ENCODE results near the gene RNLS.

The RNLS gene

GRCh38 chr10:88424881-88425280, 158.2 kb downstream of the RNLS start:
- DNase-seq = no peak
- Histone ChIP-seq H3K27ac (ENCODE audit: insufficient read depth, low read length, poor library complexity, severe bottlenecking) (no peak overlapping the region), H3K9me3 (ENCODE audit: control insufficient read depth, low read length) (no peaks in the 10 kb centered on the region), H3K36me3 (ENCODE audit: control insufficient read depth, insufficient read depth, low read length) (no peaks in the 10 kb centered on the region), H3K4me1 (ENCODE audit: control insufficient read depth, insufficient read depth, low read length, poor library complexity, severe bottlenecking) (no peaks in the 10 kb centered on the region), H3K27me3 (replicated peaks; ENCODE audit: control insufficient read depth, insufficient read depth, low read length, poor library complexity, severe bottlenecking) (no peaks in the 10 kb centered on the region), H3K4me3 (ENCODE audit: insufficient read depth, low read depth, low read length, poor library complexity, severe bottlenecking) (no peak overlapping the region)

- no peak for DNase-seq
- Histone ChIP-seq H3K27me3 (replicated peaks; ENCODE audit: control insufficient read depth, insufficient read depth, low read length, poor library complexity, severe bottlenecking) (no peaks in the 10 kb centered on the region), H3K4me1 (ENCODE audit: control insufficient read depth, insufficient read depth, low read length, poor library complexity, severe bottlenecking) (no peaks in the 10 kb centered on the region), H3K4me3 (ENCODE audit: insufficient read depth, low read depth, low read length, poor library complexity, severe bottlenecking) (no peak overlapping the region), H3K27ac (ENCODE audit: insufficient read depth, low read length, poor library complexity, severe bottlenecking) (no peak overlapping the region), H3K36me3 (ENCODE audit: control insufficient read depth, insufficient read depth, low read length) (no peaks in the 10 kb centered on the region), H3K9me3 (ENCODE audit: control insufficient read depth, low read length) (no peaks in the 10 kb centered on the region)
These were observed 159.4 kb downstream of the RNLS start for GRCh38 chr10:88423732-88424131.

GRCh38 chr10:88421590-88421989, 161.5 kb downstream of the RNLS start:
- no peak overlapping the region for H3K4me3 ChIP-seq (ENCODE audit: insufficient read depth, low read depth, low read length, poor library complexity, severe bottlenecking)
- DNase-seq = no peak
- no peaks in the 10 kb centered on the region for H3K9me3 ChIP-seq (ENCODE audit: control insufficient read depth, low read length)
- no peaks in the 10 kb centered on the region for H3K27me3 ChIP-seq (replicated peaks; ENCODE audit: control insufficient read depth, insufficient read depth, low read length, poor library complexity, severe bottlenecking)
- H3K27ac ChIP-seq (ENCODE audit: insufficient read depth, low read length, poor library complexity, severe bottlenecking) = no peak overlapping the region
- H3K36me3 ChIP-seq (ENCODE audit: control insufficient read depth, insufficient read depth, low read length) = no peaks in the 10 kb centered on the region
- H3K4me1 ChIP-seq (ENCODE audit: control insufficient read depth, insufficient read depth, low read length, poor library complexity, severe bottlenecking) = no peaks in the 10 kb centered on the region

GRCh38 chr10:88418871-88419270, 164.2 kb downstream of the RNLS start:
- Histone ChIP-seq H3K36me3 (ENCODE audit: control insufficient read depth, insufficient read depth, low read length) (no peaks in the 10 kb centered on the region), H3K27me3 (replicated peaks; ENCODE audit: control insufficient read depth, insufficient read depth, low read length, poor library complexity, severe bottlenecking) (no peaks in the 10 kb centered on the region), H3K27ac (ENCODE audit: insufficient read depth, low read length, poor library complexity, severe bottlenecking) (no peak overlapping the region), H3K9me3 (ENCODE audit: control insufficient read depth, low read length) (no peaks in the 10 kb centered on the region), H3K4me1 (ENCODE audit: control insufficient read depth, insufficient read depth, low read length, poor library complexity, severe bottlenecking) (no peaks in the 10 kb centered on the region), H3K4me3 (ENCODE audit: insufficient read depth, low read depth, low read length, poor library complexity, severe bottlenecking) (no peak overlapping the region)
- DNase-seq = no peak

GRCh38 chr10:88417387-88418030, 165.6 kb downstream of the RNLS start:
- H3K4me1 ChIP-seq (ENCODE audit: control insufficient read depth, insufficient read depth, low read length, poor library complexity, severe bottlenecking) = no peaks in the 10 kb centered on the region
- no peaks in the 10 kb centered on the region for H3K27me3 ChIP-seq (replicated peaks; ENCODE audit: control insufficient read depth, insufficient read depth, low read length, poor library complexity, severe bottlenecking)
- DNase-seq = no peak
- no peaks in the 10 kb centered on the region for H3K9me3 ChIP-seq (ENCODE audit: control insufficient read depth, low read length)
- no peak overlapping the region for H3K27ac ChIP-seq (ENCODE audit: insufficient read depth, low read length, poor library complexity, severe bottlenecking)
- no peaks in the 10 kb centered on the region for H3K36me3 ChIP-seq (ENCODE audit: control insufficient read depth, insufficient read depth, low read length)
- no peak overlapping the region for H3K4me3 ChIP-seq (ENCODE audit: insufficient read depth, low read depth, low read length, poor library complexity, severe bottlenecking)

- H3K36me3 ChIP-seq (ENCODE audit: control insufficient read depth, insufficient read depth, low read length) = no peaks in the 10 kb centered on the region
- H3K27ac ChIP-seq (ENCODE audit: insufficient read depth, low read length, poor library complexity, severe bottlenecking) = no peak overlapping the region
- no peaks in the 10 kb centered on the region for H3K9me3 ChIP-seq (ENCODE audit: control insufficient read depth, low read length)
- no peaks in the 10 kb centered on the region for H3K27me3 ChIP-seq (replicated peaks; ENCODE audit: control insufficient read depth, insufficient read depth, low read length, poor library complexity, severe bottlenecking)
- DNase-seq = no peak
- no peaks in the 10 kb centered on the region for H3K4me1 ChIP-seq (ENCODE audit: control insufficient read depth, insufficient read depth, low read length, poor library complexity, severe bottlenecking)
- H3K4me3 ChIP-seq (ENCODE audit: insufficient read depth, low read depth, low read length, poor library complexity, severe bottlenecking) = no peak overlapping the region
These were observed 166.3 kb downstream of the RNLS start for GRCh38 chr10:88416801-88417200.

GRCh38 chr10:88415533-88416130, 167.5 kb downstream of the RNLS start:
- Histone ChIP-seq H3K36me3 (ENCODE audit: control insufficient read depth, insufficient read depth, low read length) (no peaks in the 10 kb centered on the region), H3K4me3 (ENCODE audit: insufficient read depth, low read depth, low read length, poor library complexity, severe bottlenecking) (no peak overlapping the region), H3K9me3 (ENCODE audit: control insufficient read depth, low read length) (no peaks in the 10 kb centered on the region), H3K27ac (ENCODE audit: insufficient read depth, low read length, poor library complexity, severe bottlenecking) (no peak overlapping the region), H3K4me1 (ENCODE audit: control insufficient read depth, insufficient read depth, low read length, poor library complexity, severe bottlenecking) (no peaks in the 10 kb centered on the region), H3K27me3 (replicated peaks; ENCODE audit: control insufficient read depth, insufficient read depth, low read length, poor library complexity, severe bottlenecking) (no peaks in the 10 kb centered on the region)
- no peak for DNase-seq

- no peaks in the 10 kb centered on the region for H3K4me1 ChIP-seq (ENCODE audit: control insufficient read depth, insufficient read depth, low read length, poor library complexity, severe bottlenecking)
- H3K27ac ChIP-seq (ENCODE audit: insufficient read depth, low read length, poor library complexity, severe bottlenecking) = no peak overlapping the region
- no peaks in the 10 kb centered on the region for H3K36me3 ChIP-seq (ENCODE audit: control insufficient read depth, insufficient read depth, low read length)
- H3K9me3 ChIP-seq (ENCODE audit: control insufficient read depth, low read length) = no peaks in the 10 kb centered on the region
- DNase-seq = no peak
- no peaks in the 10 kb centered on the region for H3K27me3 ChIP-seq (replicated peaks; ENCODE audit: control insufficient read depth, insufficient read depth, low read length, poor library complexity, severe bottlenecking)
- H3K4me3 ChIP-seq (ENCODE audit: insufficient read depth, low read depth, low read length, poor library complexity, severe bottlenecking) = no peak overlapping the region
These were observed 169.7 kb downstream of the RNLS start for GRCh38 chr10:88413412-88413811.

- H3K9me3 ChIP-seq (ENCODE audit: control insufficient read depth, low read length) = no peaks in the 10 kb centered on the region
- H3K36me3 ChIP-seq (ENCODE audit: control insufficient read depth, insufficient read depth, low read length) = no peaks in the 10 kb centered on the region
- H3K27ac ChIP-seq (ENCODE audit: insufficient read depth, low read length, poor library complexity, severe bottlenecking) = no peak overlapping the region
- no peaks in the 10 kb centered on the region for H3K4me1 ChIP-seq (ENCODE audit: control insufficient read depth, insufficient read depth, low read length, poor library complexity, severe bottlenecking)
- no peak for DNase-seq
- no peaks in the 10 kb centered on the region for H3K27me3 ChIP-seq (replicated peaks; ENCODE audit: control insufficient read depth, insufficient read depth, low read length, poor library complexity, severe bottlenecking)
- no peak overlapping the region for H3K4me3 ChIP-seq (ENCODE audit: insufficient read depth, low read depth, low read length, poor library complexity, severe bottlenecking)
These were observed 171.3 kb downstream of the RNLS start for GRCh38 chr10:88411772-88412349.

- no peak for DNase-seq
- Histone ChIP-seq H3K4me1 (ENCODE audit: control insufficient read depth, insufficient read depth, low read length, poor library complexity, severe bottlenecking) (no peaks in the 10 kb centered on the region), H3K27me3 (replicated peaks; ENCODE audit: control insufficient read depth, insufficient read depth, low read length, poor library complexity, severe bottlenecking) (no peaks in the 10 kb centered on the region), H3K9me3 (ENCODE audit: control insufficient read depth, low read length) (no peaks in the 10 kb centered on the region), H3K4me3 (ENCODE audit: insufficient read depth, low read depth, low read length, poor library complexity, severe bottlenecking) (no peak overlapping the region), H3K27ac (ENCODE audit: insufficient read depth, low read length, poor library complexity, severe bottlenecking) (no peak overlapping the region), H3K36me3 (ENCODE audit: control insufficient read depth, insufficient read depth, low read length) (no peaks in the 10 kb centered on the region)
These were observed 173.3 kb downstream of the RNLS start for GRCh38 chr10:88409824-88410223.

Data from effector memory CD4-positive, alpha-beta T cell (primary cell).